Measurements from ENCODE around the gene KCNJ9. TPM values are rescaled to one million over a fixed set of nuclear protein-coding genes. Genes with fewer than 3 reads are reported as not detected.
"Not testable (repeated sequence)": the region's sequence is repeated elsewhere in the genome, so short reads cannot be mapped to it uniquely, and the experiment has no call there.

KCNJ9 gene
- total RNA-seq, 1 donor from 2014 or later = not detected

- no peak for DNase-seq (ENCODE audit: extremely low read depth, low read depth, low spot score)
These were observed 20.6 kb downstream of the KCNJ9 start for GRCh38 chr1:160101717-160102522.

GRCh38 chr1:160103658-160104408, 22.5 kb downstream of the KCNJ9 start:
- DNase-seq (ENCODE audit: extremely low read depth, low read depth, low spot score) = no peak

- DNase-seq (ENCODE audit: extremely low read depth, low read depth, low spot score) = no peak
These were observed 23.1 kb downstream of the KCNJ9 start for GRCh38 chr1:160104486-160104885.

GRCh38 chr1:160105155-160105554, 23.8 kb downstream of the KCNJ9 start:
- no peak for DNase-seq (ENCODE audit: extremely low read depth, low read depth, low spot score)

GRCh38 chr1:160107512-160107911, 26.2 kb downstream of the KCNJ9 start:
- DNase-seq (ENCODE audit: extremely low read depth, low read depth, low spot score) = no peak

GRCh38 chr1:160108888-160109662, 27.7 kb downstream of the KCNJ9 start:
- DNase-seq (ENCODE audit: extremely low read depth, low read depth, low spot score) = no peak

GRCh38 chr1:160109686-160110085, 28.3 kb downstream of the KCNJ9 start:
- DNase-seq (ENCODE audit: extremely low read depth, low read depth, low spot score) = no peak

GRCh38 chr1:160111462-160111861, 30.1 kb downstream of the KCNJ9 start:
- DNase-seq (ENCODE audit: extremely low read depth, low read depth, low spot score) = not testable (repeated sequence)

GRCh38 chr1:160112357-160112756, 31.0 kb downstream of the KCNJ9 start:
- DNase-seq (ENCODE audit: extremely low read depth, low read depth, low spot score) = no peak

GRCh38 chr1:160113407-160113806, 32.1 kb downstream of the KCNJ9 start:
- no peak for DNase-seq (ENCODE audit: extremely low read depth, low read depth, low spot score)

- DNase-seq (ENCODE audit: extremely low read depth, low read depth, low spot score) = no peak
These were observed 32.7 kb downstream of the KCNJ9 start for GRCh38 chr1:160114085-160114484.

GRCh38 chr1:160115545-160116282, 34.4 kb downstream of the KCNJ9 start, which contains the start of gene ATP1A2:
ATP1A2 (plus strand) TSS chr1:160115759; CDS start chr1:160115862, 103 bp downstream.
- no peak for DNase-seq (ENCODE audit: extremely low read depth, low read depth, low spot score)

- no peak for DNase-seq (ENCODE audit: extremely low read depth, low read depth, low spot score)
These were observed 35.2 kb downstream of the KCNJ9 start for GRCh38 chr1:160116283-160117147.

GRCh38 chr1:160117300-160117699, 36.0 kb downstream of the KCNJ9 start:
- no peak for DNase-seq (ENCODE audit: extremely low read depth, low read depth, low spot score)

GRCh38 chr1:160117709-160118183, 36.4 kb downstream of the KCNJ9 start:
- no peak for DNase-seq (ENCODE audit: extremely low read depth, low read depth, low spot score)

- no peak for DNase-seq (ENCODE audit: extremely low read depth, low read depth, low spot score)
These were observed 37.6 kb downstream of the KCNJ9 start for GRCh38 chr1:160118928-160119327.

- DNase-seq (ENCODE audit: extremely low read depth, low read depth, low spot score) = no peak
These were observed 39.5 kb downstream of the KCNJ9 start for GRCh38 chr1:160120797-160121196.

GRCh38 chr1:160121388-160121787, 40.0 kb downstream of the KCNJ9 start:
- DNase-seq (ENCODE audit: extremely low read depth, low read depth, low spot score) = no peak

- DNase-seq (ENCODE audit: extremely low read depth, low read depth, low spot score) = no peak
These were observed 41.7 kb downstream of the KCNJ9 start for GRCh38 chr1:160122978-160123495.
